ENCODE results near the gene RNF167. TPM values are rescaled to one million over a fixed set of nuclear protein-coding genes. Genes with fewer than 3 reads are reported as not detected.
A peak's percentile ranks its signal among the peaks of the same experiment; 100 is the strongest.

Gene RNF167
- total and polyA plus RNA-seq, 2 of the 13 experiments (the other 11 are each of a cell fraction or from before 2014, with no cell fraction given): 44.1 to 45.4 TPM

DNA sequence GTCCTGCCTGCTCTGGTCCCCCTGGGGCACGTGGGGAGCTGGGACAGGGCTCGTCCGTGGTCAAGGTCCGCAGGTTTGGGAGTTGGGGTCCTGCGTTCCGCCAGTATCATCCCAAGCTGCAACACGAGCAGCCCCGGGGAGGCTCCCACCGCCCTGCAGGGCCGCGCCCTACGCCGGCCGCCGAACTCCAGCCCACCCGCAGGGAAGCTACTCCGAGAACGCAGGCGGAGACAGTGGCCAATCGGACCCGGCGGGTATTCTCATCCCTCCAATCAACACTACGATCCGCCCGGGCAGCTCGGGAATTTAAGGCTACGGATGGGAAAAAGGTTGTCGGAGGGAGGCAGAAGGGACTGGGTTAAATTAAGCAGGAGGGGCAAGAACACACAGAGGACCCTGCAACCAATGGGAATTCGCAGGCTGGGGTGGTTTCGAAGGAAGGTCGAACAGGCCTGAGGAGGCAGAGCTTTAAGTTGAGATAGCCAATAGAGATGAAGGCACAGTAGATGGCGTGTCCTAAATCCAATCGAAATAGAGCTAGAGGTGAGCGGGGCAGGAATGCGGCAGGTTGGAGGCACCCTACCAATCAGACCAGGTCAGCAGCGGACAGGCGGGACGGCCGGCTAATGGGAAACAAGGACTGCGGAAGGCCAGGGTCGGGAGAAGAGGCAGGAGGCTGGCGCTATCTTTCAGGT lies 26.9 kb downstream of the RNF167 start (continued):
- TF ChIP-seq MAFF (IDR thresholded peaks at IDR 0.05; ENCODE audit: low read depth, low read length) (no peak), ZBTB38 (CRISPR knock-in tag; IDR thresholded peaks at IDR 0.05) (peak; percentile 57), ZNF891 (CRISPR knock-in tag; IDR thresholded peaks at IDR 0.05) (0 out of 2 replicates have a peak, but pooled peaks have one; percentile 72), YEATS2 (CRISPR knock-in tag; IDR thresholded peaks at IDR 0.05; ENCODE audit: borderline replicate concordance) (no peak), ZEB1 (IDR thresholded peaks at IDR 0.05; ENCODE audit: insufficient replicate concordance, low read depth) (no peak), ELF3 (CRISPR knock-in tag; IDR thresholded peaks at IDR 0.05) (no peak), KMT2A (CRISPR knock-in tag; IDR thresholded peaks at IDR 0.05) (peak; percentile 15; the same call in 1 of the 2 replicates), ATF6 (CRISPR knock-in tag; conservative IDR thresholded peaks at IDR 0.05) (no peak), RXRB (CRISPR knock-in tag; IDR thresholded peaks at IDR 0.05; ENCODE audit: borderline replicate concordance) (peak; percentile 31; the same call in 1 of the 2 replicates), LCORL (IDR thresholded peaks at IDR 0.05) (no peak), LCORL (CRISPR knock-in tag; IDR thresholded peaks at IDR 0.05) (no peak; the same call in 1 of the 2 replicates), ZNF878 (CRISPR knock-in tag; IDR thresholded peaks at IDR 0.05) (no peak), HES4 (CRISPR knock-in tag; IDR thresholded peaks at IDR 0.05; ENCODE audit: borderline replicate concordance) (no peak), ZNF781 (CRISPR knock-in tag; IDR thresholded peaks at IDR 0.05; ENCODE audit: borderline replicate concordance, not compliant biosample characterization) (peak; percentile 49), ZFP36L2 (CRISPR knock-in tag; IDR thresholded peaks at IDR 0.05) (no peak), ZNF224 (CRISPR knock-in tag; IDR thresholded peaks at IDR 0.05) (no peak), ZNF766 (CRISPR knock-in tag; IDR thresholded peaks at IDR 0.05; ENCODE audit: borderline replicate concordance) (no peak), ZNF225 (CRISPR knock-in tag; IDR thresholded peaks at IDR 0.05) (peak; percentile 47; the same call in 1 of the 2 replicates), ZMYM4 (CRISPR knock-in tag; IDR thresholded peaks at IDR 0.05) (no peak), ZFP90 (CRISPR knock-in tag; IDR thresholded peaks at IDR 0.05; ENCODE audit: borderline replicate concordance) (peak; percentile 52; the same call in 1 of the 2 replicates)
- TF ChIP-seq, protein P1, sequence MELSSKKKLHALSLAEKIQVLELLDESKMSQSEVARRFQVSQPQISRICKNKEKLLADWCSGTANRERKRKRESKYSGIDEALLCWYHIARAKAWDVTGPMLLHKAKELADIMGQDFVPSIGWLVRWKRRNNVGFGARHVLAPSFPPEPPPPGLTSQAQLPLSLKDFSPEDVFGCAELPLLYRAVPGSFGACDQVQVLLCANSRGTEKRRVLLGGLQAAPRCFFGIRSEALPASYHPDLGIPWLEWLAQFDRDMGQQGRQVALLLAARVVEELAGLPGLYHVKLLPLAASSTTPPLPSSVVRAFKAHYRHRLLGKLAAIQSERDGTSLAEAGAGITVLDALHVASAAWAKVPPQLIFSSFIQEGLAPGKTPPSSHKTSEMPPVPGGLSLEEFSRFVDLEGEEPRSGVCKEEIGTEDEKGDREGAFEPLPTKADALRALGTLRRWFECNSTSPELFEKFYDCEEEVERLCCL (CRISPR knock-in tag; IDR thresholded peaks at IDR 0.05; ENCODE audit: borderline replicate concordance): peak; percentile 74; the same call in 1 of the 2 replicates
- TF ChIP-seq, protein P2, sequence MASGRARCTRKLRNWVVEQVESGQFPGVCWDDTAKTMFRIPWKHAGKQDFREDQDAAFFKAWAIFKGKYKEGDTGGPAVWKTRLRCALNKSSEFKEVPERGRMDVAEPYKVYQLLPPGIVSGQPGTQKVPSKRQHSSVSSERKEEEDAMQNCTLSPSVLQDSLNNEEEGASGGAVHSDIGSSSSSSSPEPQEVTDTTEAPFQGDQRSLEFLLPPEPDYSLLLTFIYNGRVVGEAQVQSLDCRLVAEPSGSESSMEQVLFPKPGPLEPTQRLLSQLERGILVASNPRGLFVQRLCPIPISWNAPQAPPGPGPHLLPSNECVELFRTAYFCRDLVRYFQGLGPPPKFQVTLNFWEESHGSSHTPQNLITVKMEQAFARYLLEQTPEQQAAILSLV (CRISPR knock-in tag; IDR thresholded peaks at IDR 0.05; ENCODE audit: borderline replicate concordance): no peak
- TF ChIP-seq, protein P3, sequence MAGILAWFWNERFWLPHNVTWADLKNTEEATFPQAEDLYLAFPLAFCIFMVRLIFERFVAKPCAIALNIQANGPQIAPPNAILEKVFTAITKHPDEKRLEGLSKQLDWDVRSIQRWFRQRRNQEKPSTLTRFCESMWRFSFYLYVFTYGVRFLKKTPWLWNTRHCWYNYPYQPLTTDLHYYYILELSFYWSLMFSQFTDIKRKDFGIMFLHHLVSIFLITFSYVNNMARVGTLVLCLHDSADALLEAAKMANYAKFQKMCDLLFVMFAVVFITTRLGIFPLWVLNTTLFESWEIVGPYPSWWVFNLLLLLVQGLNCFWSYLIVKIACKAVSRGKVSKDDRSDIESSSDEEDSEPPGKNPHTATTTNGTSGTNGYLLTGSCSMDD (CRISPR knock-in tag; IDR thresholded peaks at IDR 0.05): no peak

Data from HepG2 (cell line).